Keratinocyte (primary cell): ENCODE data around the gene FHAD1.

ENCODE experiments used
- CTCF ChIP-seq, 3 experiments: IDR thresholded peaks in 1 of 3; conservative IDR thresholded peaks in 1 of 3; optimal IDR thresholded peaks in 1 of 3; 2 replicates in 2 of 3; 3 replicates in 1 of 3; pipeline versions ENCODE3 to v1.5.1; 2011; ENCODE audit warnings: low read length in 3 of 3, mild to moderate bottlenecking in 3 of 3, moderate library complexity in 2 of 3, control low read depth in 1 of 3, inconsistent platforms in 1 of 3; ENCODE audit not compliant: insufficient read depth in 2 of 3; ENCODE audit errors: extremely low read depth in 1 of 3
- EZH2 ChIP-seq: IDR thresholded peaks from one replicate; pipeline ENCODE4 v1.6.1; 2012; ENCODE audit warnings: inconsistent platforms, mild to moderate bottlenecking, low read length, moderate library complexity

- TF ChIP-seq CTCF (optimal IDR thresholded peaks at IDR 0.05 in 1 of 3, IDR thresholded peaks at IDR 0.05 in 1 of 3, conservative IDR thresholded peaks at IDR 0.05 in 1 of 3; ENCODE audit: extremely low read depth in 1 of 3, insufficient read depth in 2 of 3, low read length in 3 of 3): no peak
- no peak for TF ChIP-seq EZH2
Measured at GRCh38 chr1:15383810-15384209, 136.8 kb downstream of the FHAD1 start.
